OCI-LY1 (cell line): Measurements from ENCODE around the gene SMAD3.
"Not testable (repeated sequence)": the region's sequence is repeated elsewhere in the genome, so short reads cannot be mapped to it uniquely, and the experiment has no call there.

Experiments used
- H2AFZ ChIP-seq: fragments of 200-600 bp; sonication (generic), shearing (Covaris generic); 2 replicates; pipeline ENCODE4 v1.6.0; 2014; ENCODE audit warnings: antibody characterized with exemption, mild to moderate bottlenecking, low read length
- H3F3A ChIP-seq: fragments of 200-600 bp; sonication (generic), shearing (Covaris generic); 2 replicates; pipeline ENCODE4 v1.6.0; 2014; ENCODE audit warnings: mild to moderate bottlenecking, antibody characterized with exemption, low read length, moderate library complexity; ENCODE audit not compliant: insufficient read depth
- H3K27ac ChIP-seq: fragments of 200-600 bp; sonication (generic); 2 replicates; pipeline ENCODE4 v1.5.1; 2014; ENCODE audit warnings: low read length, mixed run types, mild to moderate bottlenecking, low read depth; ENCODE audit not compliant: poor library complexity, severe bottlenecking
- H3K27me3 ChIP-seq: fragments of 200-600 bp; sonication (generic); 2 replicates; pipeline ENCODE4 v1.6.0; 2014; ENCODE audit warnings: antibody characterized with exemption, mild to moderate bottlenecking, low read length, moderate library complexity; ENCODE audit not compliant: insufficient read depth
- H3K36me3 ChIP-seq: fragments of 200-600 bp; sonication (generic); 2 replicates; pipeline ENCODE4 v1.6.1; 2014; ENCODE audit warnings: mild to moderate bottlenecking, antibody characterized with exemption, low read length, moderate library complexity, mixed read lengths; ENCODE audit not compliant: insufficient read depth
- H3K4me1 ChIP-seq: fragments of 200-600 bp; sonication (generic); 2 replicates; pipeline ENCODE4 v1.5.1; 2014; ENCODE audit warnings: mild to moderate bottlenecking, low read length, moderate library complexity; ENCODE audit not compliant: insufficient read depth, severe bottlenecking
- H3K4me2 ChIP-seq: fragments of 200-600 bp; sonication (generic), shearing (Covaris generic); 2 replicates; pipeline ENCODE4 v1.6.1; 2014; ENCODE audit warnings: low read length
- H3K4me3 ChIP-seq: fragments of 200-600 bp; sonication (generic); 2 replicates; pipeline ENCODE4 v1.5.1; 2014; ENCODE audit warnings: low read length, low read depth, mild to moderate bottlenecking, mixed read lengths; ENCODE audit not compliant: poor library complexity, severe bottlenecking
- H3K79me2 ChIP-seq: fragments of 200-600 bp; shearing (Covaris generic); 2 replicates; pipeline ENCODE4 v1.6.1; 2016; ENCODE audit warnings: mixed run types, low read length, mixed read lengths; ENCODE audit not compliant: insufficient read depth
- H3K9ac ChIP-seq: fragments of 200-600 bp; sonication (generic), shearing (Covaris generic); 2 replicates; pipeline ENCODE4 v1.6.1; 2014; ENCODE audit warnings: mild to moderate bottlenecking, low read length, mixed read lengths
- H3K9me2 ChIP-seq: fragments of 200-600 bp; sonication (generic), shearing (Covaris generic); 2 replicates; pipeline ENCODE4 v1.6.1; 2014; ENCODE audit warnings: low read depth, mild to moderate bottlenecking, low read length, mixed read lengths
- H3K9me3 ChIP-seq: fragments of 200-600 bp; shearing (Covaris generic); 2 replicates; pipeline ENCODE4 v1.6.1; 2014; ENCODE audit warnings: low read length, mixed read lengths
- H4K20me1 ChIP-seq: fragments of 200-600 bp; sonication (generic), shearing (Covaris generic); 2 replicates; pipeline ENCODE4 v1.6.0; 2016; ENCODE audit warnings: mild to moderate bottlenecking, low read length; ENCODE audit not compliant: insufficient read depth
- EZH2 ChIP-seq: fragments of 200-600 bp; sonication (generic), shearing (Covaris generic); IDR thresholded peaks from 2 replicates; pipeline ENCODE4 v1.8.0; 2017; ENCODE audit warnings: borderline replicate concordance, mixed run types, mild to moderate bottlenecking, antibody characterized with exemption, low read length, moderate library complexity, mixed read lengths
- TF ChIP-seq, protein P1 (sequence below): fragments of 200-600 bp; sonication (generic), shearing (Covaris generic); IDR thresholded peaks from 2 replicates; pipeline ENCODE4 v1.5.1; 2017; ENCODE audit warnings: mild to moderate bottlenecking, antibody characterized with exemption, low read length, moderate library complexity, mixed read lengths

SMAD3 gene

DNA sequence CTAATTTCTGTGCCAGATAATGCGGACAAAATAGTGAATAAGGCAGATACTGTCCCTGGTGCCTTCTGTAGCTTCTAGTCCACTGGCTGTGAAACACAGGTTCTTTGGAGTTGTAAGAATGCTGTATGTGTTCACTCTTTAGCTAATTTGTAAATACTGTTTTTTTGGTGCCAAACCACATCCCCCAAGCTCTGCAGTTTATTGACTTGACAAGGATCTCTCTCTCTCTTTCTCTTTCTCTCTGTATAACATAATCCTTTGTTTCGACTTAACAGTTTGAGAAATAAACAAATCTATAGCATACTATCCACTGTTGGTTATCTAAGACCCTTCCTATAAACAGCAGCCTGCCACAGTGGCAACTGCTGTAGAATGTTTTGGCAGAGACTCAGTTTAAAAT lies 7.6 kb downstream of the SMAD3 start:
- Histone ChIP-seq H4K20me1 (no peaks in the 10 kb centered on the region), H3K4me3 (no peak overlapping the region), H3K4me1 (peaks cover 91% of the 10 kb centered on the region), H3K27ac (peak overlapping the region; percentile 68), H3K36me3 (peaks cover 46% of the 10 kb centered on the region), H3K9me2 (no peaks in the 10 kb centered on the region), H3K79me2 (peaks cover 77% of the 10 kb centered on the region), H3K27me3 (no peaks in the 10 kb centered on the region), H3K9me3 (no peaks in the 10 kb centered on the region), H2AFZ (no peak overlapping the region), H3K4me2 (peak overlapping the region; percentile 21; the same call in 1 of the 2 replicates), H3K9ac (0 out of 2 replicates have a peak overlapping the region, but pooled peaks have one; percentile 10), H3F3A (no peaks in the 10 kb centered on the region; the same call in 1 of the 2 replicates)
- TF ChIP-seq EZH2: no peak
- TF ChIP-seq, protein P1, sequence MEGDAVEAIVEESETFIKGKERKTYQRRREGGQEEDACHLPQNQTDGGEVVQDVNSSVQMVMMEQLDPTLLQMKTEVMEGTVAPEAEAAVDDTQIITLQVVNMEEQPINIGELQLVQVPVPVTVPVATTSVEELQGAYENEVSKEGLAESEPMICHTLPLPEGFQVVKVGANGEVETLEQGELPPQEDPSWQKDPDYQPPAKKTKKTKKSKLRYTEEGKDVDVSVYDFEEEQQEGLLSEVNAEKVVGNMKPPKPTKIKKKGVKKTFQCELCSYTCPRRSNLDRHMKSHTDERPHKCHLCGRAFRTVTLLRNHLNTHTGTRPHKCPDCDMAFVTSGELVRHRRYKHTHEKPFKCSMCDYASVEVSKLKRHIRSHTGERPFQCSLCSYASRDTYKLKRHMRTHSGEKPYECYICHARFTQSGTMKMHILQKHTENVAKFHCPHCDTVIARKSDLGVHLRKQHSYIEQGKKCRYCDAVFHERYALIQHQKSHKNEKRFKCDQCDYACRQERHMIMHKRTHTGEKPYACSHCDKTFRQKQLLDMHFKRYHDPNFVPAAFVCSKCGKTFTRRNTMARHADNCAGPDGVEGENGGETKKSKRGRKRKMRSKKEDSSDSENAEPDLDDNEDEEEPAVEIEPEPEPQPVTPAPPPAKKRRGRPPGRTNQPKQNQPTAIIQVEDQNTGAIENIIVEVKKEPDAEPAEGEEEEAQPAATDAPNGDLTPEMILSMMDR: no peak

DNA sequence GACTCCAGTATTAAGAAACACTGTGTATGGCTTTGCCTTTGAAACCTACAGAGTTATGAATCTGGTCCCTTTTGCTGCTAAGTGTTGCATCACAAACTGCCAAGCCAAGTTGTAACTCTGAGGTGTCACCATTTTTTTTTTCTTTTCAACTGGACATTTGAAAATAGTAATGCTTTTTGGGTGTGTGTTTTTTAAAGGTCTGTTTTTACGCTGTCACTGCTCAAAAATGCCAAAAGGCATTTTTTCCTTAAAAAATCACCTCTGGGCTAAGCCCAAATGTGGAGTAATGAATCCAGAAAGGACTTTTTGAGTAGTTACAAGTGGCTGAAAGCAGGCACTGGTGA lies 9.5 kb downstream of the SMAD3 start:
- no peaks in the 10 kb centered on the region for H3K9me2 ChIP-seq
- peaks cover 76% of the 10 kb centered on the region for H3K79me2 ChIP-seq
- H3K36me3 ChIP-seq: peaks cover 40% of the 10 kb centered on the region
- H3K9me3 ChIP-seq: no peaks in the 10 kb centered on the region
- peak overlapping the region; percentile 5 for H3K4me3 ChIP-seq
- no peak overlapping the region for H2AFZ ChIP-seq
- H3K4me2 ChIP-seq: peak overlapping the region; percentile 56
- TF ChIP-seq, protein P1: no peak
- TF ChIP-seq EZH2: no peak
- no peaks in the 10 kb centered on the region; the same call in 1 of the 2 replicates for H3F3A ChIP-seq
- no peaks in the 10 kb centered on the region for H3K27me3 ChIP-seq
- H4K20me1 ChIP-seq: no peaks in the 10 kb centered on the region
- H3K9ac ChIP-seq: peak overlapping the region; percentile 16; the same call in 1 of the 2 replicates
- H3K27ac ChIP-seq: peak overlapping the region; percentile 82
- peaks cover 92% of the 10 kb centered on the region for H3K4me1 ChIP-seq

DNA sequence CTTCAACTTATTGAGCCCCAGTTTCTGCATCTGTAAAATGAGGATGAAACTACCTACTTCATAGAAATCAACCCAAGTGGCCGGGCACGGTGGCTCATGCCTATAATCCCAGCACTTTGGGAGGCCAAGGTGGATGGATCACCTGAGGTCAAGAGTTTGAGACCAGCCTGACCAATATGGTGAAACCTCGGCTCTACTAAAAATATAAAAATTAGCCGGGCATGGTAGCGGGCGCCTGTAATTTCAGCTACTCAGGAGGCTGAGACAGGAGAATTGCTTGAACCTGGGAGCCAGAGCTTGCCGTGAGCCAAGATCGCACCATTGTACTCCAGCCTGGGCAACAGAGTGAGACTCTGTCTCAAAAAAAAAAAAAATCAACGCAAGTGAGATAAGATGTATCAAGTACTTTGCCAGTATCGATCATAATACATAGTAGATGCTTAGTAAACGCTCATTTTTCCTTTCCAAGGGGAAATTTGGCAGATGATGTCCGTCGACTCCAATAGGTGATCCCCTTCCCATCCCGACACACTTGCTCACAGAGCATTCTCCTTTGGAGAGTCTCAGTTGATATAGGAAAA lies 10.2 kb downstream of the SMAD3 start:
- not testable (repeated sequence) for H2AFZ ChIP-seq, H3K9me3 ChIP-seq, H3K9me2 ChIP-seq, H3K27me3 ChIP-seq, H4K20me1 ChIP-seq, H3F3A ChIP-seq
- Histone ChIP-seq H3K36me3 (peaks cover 33% of the 10 kb centered on the region), H3K79me2 (peaks cover 68% of the 10 kb centered on the region), H3K4me1 (peaks cover 93% of the 10 kb centered on the region), H3K4me2 (peak overlapping the region; percentile 56), H3K4me3 (peak overlapping the region; percentile 14), H3K27ac (peak overlapping the region; percentile 82), H3K9ac (peak overlapping the region; percentile 24; the same call in 1 of the 2 replicates)
